Measurements from ENCODE around the gene KSR1. TPM values are rescaled to one million over a fixed set of nuclear protein-coding genes. Genes with fewer than 3 reads are reported as not detected.
A peak's percentile ranks its signal among the peaks of the same experiment; 100 is the strongest.

KSR1 gene
- total RNA-seq, 6 experiments from 2014 or later = 5.9 to 12.9 (median 8.7) TPM

DNA sequence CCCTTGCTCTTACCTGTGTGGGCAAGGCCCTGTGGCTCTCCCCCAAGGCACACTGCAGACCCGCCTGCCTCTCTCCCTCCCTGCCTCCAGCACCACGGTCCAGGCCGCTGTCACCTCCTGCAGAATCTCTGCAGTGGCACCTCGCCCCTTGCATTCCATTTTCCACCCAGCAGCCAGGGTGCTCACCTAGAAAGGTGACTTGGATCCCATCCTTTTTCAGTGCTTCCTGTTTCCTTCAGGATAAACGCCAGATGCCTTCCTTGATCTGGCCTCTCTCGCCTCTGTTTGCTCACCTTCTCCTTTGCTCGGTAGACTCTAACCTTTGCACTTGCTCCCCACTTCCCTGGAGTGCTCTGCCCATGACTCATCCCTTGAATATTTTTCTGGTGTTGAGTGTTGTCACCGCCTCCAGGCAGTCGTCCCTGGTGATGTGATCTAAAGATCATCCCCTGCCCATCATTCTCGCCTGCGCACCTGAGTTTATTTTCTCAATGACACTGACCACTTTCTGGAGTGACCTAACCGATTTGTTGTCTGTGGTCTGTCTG, 95.5 kb downstream of the KSR1 start:
- Histone ChIP-seq H3K9me3 (no peaks in the 10 kb centered on the region), H3K4me1 (no peaks in the 10 kb centered on the region), H3K36me3 (no peaks in the 10 kb centered on the region), H3K27ac (no peak overlapping the region), H3K27me3 (no peaks in the 10 kb centered on the region), H3K4me3 (no peak overlapping the region)
- TF ChIP-seq, protein P1, sequence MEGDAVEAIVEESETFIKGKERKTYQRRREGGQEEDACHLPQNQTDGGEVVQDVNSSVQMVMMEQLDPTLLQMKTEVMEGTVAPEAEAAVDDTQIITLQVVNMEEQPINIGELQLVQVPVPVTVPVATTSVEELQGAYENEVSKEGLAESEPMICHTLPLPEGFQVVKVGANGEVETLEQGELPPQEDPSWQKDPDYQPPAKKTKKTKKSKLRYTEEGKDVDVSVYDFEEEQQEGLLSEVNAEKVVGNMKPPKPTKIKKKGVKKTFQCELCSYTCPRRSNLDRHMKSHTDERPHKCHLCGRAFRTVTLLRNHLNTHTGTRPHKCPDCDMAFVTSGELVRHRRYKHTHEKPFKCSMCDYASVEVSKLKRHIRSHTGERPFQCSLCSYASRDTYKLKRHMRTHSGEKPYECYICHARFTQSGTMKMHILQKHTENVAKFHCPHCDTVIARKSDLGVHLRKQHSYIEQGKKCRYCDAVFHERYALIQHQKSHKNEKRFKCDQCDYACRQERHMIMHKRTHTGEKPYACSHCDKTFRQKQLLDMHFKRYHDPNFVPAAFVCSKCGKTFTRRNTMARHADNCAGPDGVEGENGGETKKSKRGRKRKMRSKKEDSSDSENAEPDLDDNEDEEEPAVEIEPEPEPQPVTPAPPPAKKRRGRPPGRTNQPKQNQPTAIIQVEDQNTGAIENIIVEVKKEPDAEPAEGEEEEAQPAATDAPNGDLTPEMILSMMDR (IDR thresholded peaks at IDR 0.05) = no peak
- no peak for TF ChIP-seq POLR2A (IDR thresholded peaks at IDR 0.05)
- WGBS (ENCODE audit: insufficient coverage, low coverage, low lambda C conversion rate, missing lambda C conversion rate) = 80% methylated on average over 12 of the region's 12 CpGs
- intact Hi-C loops (cut with DNase I) = no loop called here
- ATAC-seq (peak in 1 of 4 donors; percentile 47), DNase-seq (no peak)

DNA sequence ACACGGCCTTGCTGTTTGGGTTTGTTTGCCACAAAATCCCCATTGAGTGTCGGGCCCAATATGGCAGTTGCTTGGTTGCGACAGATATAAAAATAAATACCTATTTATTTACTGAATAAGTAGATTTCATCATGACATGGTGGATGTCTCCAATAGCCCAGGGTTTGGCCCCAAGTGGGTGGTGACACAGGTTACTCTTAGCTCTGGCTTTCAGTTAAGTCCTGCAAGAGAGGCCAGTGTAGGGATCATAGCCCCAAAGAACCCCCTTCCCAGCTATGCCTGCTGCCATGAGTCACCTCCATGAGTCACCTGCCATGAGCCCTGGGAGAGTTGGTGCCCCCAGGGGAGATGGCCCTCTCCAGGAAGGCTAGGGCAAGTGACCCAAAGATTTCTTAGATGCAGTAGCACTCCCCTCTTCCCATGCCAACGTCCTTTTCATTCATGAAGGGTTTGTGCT, 96.1 kb downstream of the KSR1 start:
- DNase-seq (no peak), ATAC-seq (peak in 1 of 4 donors; percentile 58)
- Histone ChIP-seq H3K27me3 (no peaks in the 10 kb centered on the region), H3K4me3 (no peak overlapping the region), H3K27ac (no peak overlapping the region), H3K4me1 (no peaks in the 10 kb centered on the region), H3K36me3 (no peaks in the 10 kb centered on the region), H3K9me3 (no peaks in the 10 kb centered on the region)
- TF ChIP-seq POLR2A (IDR thresholded peaks at IDR 0.05) = no peak
- 69% methylated on average over 4 of the region's 4 CpGs for WGBS (ENCODE audit: insufficient coverage, low coverage, low lambda C conversion rate, missing lambda C conversion rate)
- intact Hi-C loops (cut with DNase I) = no loop called here

DNA sequence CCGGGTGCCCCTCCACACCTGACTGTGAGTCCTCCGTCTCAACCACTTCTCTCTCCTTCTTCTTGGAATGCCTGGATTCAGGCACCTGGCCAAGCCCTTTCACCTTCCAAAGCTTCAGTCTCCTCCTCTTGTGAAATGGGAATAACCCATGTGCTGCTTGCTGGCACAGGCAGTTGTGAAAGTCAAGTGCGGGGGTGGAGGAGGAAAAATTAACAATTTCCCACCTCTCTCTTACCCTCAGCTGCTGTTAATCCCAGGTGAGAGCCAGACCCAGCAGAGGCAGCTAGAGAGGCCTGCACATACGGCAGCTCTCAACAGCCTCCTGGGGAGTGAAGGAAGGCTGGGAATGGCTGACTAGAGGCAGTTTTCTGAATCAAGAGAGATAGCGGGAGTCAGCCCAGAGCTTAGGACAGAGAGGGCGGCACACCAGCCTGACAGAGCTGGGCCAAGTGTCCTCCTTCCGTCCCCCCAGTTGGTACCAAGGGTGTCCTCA, 96.8 kb downstream of the KSR1 start:
- Histone ChIP-seq H3K27me3 (no peaks in the 10 kb centered on the region), H3K27ac (no peak overlapping the region), H3K4me1 (no peaks in the 10 kb centered on the region), H3K36me3 (no peaks in the 10 kb centered on the region), H3K4me3 (no peak overlapping the region), H3K9me3 (no peaks in the 10 kb centered on the region)
- TF ChIP-seq, protein P1 (IDR thresholded peaks at IDR 0.05) = no peak
- TF ChIP-seq POLR2A (IDR thresholded peaks at IDR 0.05) = no peak
- ATAC-seq = peak in 3 of 4 donors; percentile 14 to 72 (median 56)
- peak in 1 of 3 donors; percentile 44 for DNase-seq
- intact Hi-C loops (cut with DNase I) = no loop called here
- 46% methylated on average over 3 of the region's 7 CpGs for WGBS (ENCODE audit: insufficient coverage, low coverage, low lambda C conversion rate, missing lambda C conversion rate)

DNA sequence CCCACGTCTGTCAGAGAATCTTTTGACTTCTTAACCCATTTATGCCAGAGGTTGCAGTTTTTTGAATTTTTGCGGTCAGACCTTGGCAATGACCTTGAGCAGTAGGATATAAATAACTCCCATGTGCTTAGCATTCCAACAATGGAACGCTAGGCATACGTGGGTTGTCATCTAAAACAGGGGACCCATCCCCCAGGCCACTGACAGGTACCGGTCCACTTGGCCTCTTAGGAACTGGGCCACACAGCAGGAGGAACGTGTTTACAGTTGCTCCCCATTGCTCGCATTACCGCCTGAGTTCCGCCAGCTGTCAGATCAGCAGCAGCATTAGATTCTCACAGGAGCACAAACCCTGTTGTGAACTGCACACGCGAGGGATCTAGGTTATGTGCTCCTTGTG, 97.9 kb downstream of the KSR1 start:
- DNase-seq = no peak
- WGBS (ENCODE audit: insufficient coverage, low coverage, low lambda C conversion rate, missing lambda C conversion rate) = 70% methylated on average over 2 of the region's 11 CpGs
- Histone ChIP-seq H3K36me3 (no peaks in the 10 kb centered on the region), H3K4me1 (peaks cover 0 to 9% (median 3%) of the 10 kb centered on the region in 4 donors), H3K4me3 (no peak overlapping the region), H3K27me3 (no peaks in the 10 kb centered on the region), H3K9me3 (no peaks in the 10 kb centered on the region), H3K27ac (no peak overlapping the region)
- TF ChIP-seq POLR2A (IDR thresholded peaks at IDR 0.05) = no peak
- TF ChIP-seq, protein P1 (IDR thresholded peaks at IDR 0.05) = no peak
- intact Hi-C loops (cut with DNase I) = no loop called here
- ATAC-seq = no peak

DNA sequence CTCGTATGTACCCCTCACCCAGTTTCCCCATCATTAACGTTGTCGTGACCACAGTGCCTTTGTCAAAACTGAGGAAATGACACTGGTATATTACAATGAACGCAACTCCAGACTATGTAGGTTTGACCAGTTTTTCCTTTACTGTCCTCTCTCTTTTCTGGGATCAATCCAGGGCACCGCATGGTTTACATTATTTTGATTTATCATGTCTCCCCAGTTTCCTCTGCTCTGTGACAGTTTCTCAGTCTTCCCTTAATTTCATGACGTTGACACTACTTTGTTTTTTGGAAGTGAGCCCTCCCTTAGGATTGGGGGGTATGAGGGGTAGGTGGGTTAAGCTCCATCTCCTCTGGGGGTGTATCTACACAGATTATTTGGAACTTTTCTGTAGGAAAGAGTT, 98.7 kb downstream of the KSR1 start:
- intact Hi-C loops (cut with DNase I) = no loop called here
- H3K27ac ChIP-seq = no peak overlapping the region
- TF ChIP-seq POLR2A (IDR thresholded peaks at IDR 0.05) = no peak
- TF ChIP-seq, protein P1 (IDR thresholded peaks at IDR 0.05) = no peak
- H3K4me1 ChIP-seq = peaks cover 0 to 16% (median 5%) of the 10 kb centered on the region in 4 donors
- no peak for ATAC-seq
- no peaks in the 10 kb centered on the region for H3K9me3 ChIP-seq
- DNase-seq = no peak
- WGBS (ENCODE audit: insufficient coverage, low coverage, low lambda C conversion rate, missing lambda C conversion rate) = 61% methylated on average over 6 of the region's 6 CpGs
- H3K27me3 ChIP-seq = no peaks in the 10 kb centered on the region
- H3K36me3 ChIP-seq = no peaks in the 10 kb centered on the region
- no peak overlapping the region for H3K4me3 ChIP-seq
